Osteocyte (in vitro differentiated cells): ENCODE results near the gene DUOXA1. TPM values are rescaled to one million over a fixed set of nuclear protein-coding genes. Genes with fewer than 3 reads are reported as not detected.

ENCODE experiments used
- DNase-seq: peaks from one replicate; pipeline ENCODE4 v3.0.0; 2021; ENCODE audit warnings: mixed read lengths; ENCODE audit not compliant: unreplicated experiment; ENCODE audit errors: extremely low spot score
- H3K27ac Mint-ChIP-seq: one replicate; pipeline ENCODE4 v1.8.0; 2021; ENCODE audit warnings: mild to moderate bottlenecking, mixed read lengths; ENCODE audit not compliant: unreplicated experiment
- H3K27me3 Mint-ChIP-seq: one replicate; pipeline ENCODE4 v1.8.0; 2021; ENCODE audit warnings: mixed read lengths; ENCODE audit not compliant: unreplicated experiment
- H3K36me3 Mint-ChIP-seq: one replicate; pipeline ENCODE4 v1.8.0; 2021; ENCODE audit warnings: mixed read lengths; ENCODE audit not compliant: unreplicated experiment
- H3K4me1 Mint-ChIP-seq: one replicate; pipeline ENCODE4 v1.8.0; 2021; ENCODE audit warnings: mixed read lengths; ENCODE audit not compliant: unreplicated experiment
- H3K4me3 Mint-ChIP-seq: one replicate; pipeline ENCODE4 v1.8.0; 2021; ENCODE audit warnings: mild to moderate bottlenecking, moderate library complexity, mixed read lengths; ENCODE audit not compliant: unreplicated experiment
- H3K9me3 Mint-ChIP-seq: one replicate; pipeline ENCODE4 v1.8.0; 2021; ENCODE audit warnings: mixed read lengths; ENCODE audit not compliant: unreplicated experiment
- total RNA-seq: library from RNA; stranded (reverse); gene quantifications from 2 replicates; pipeline ENCODE4 v1.2.1, GENCODE V29; 2021
- TF ChIP-seq, protein P1 (sequence below): fragments of 200-600 bp; sonication (generic); IDR thresholded peaks from 2 replicates; pipeline ENCODE4 v1.5.0; 2021; ENCODE audit warnings: antibody characterized with exemption, mild to moderate bottlenecking, moderate library complexity

Gene DUOXA1
- total RNA-seq, 1 donor from 2014 or later = not detected

DNA sequence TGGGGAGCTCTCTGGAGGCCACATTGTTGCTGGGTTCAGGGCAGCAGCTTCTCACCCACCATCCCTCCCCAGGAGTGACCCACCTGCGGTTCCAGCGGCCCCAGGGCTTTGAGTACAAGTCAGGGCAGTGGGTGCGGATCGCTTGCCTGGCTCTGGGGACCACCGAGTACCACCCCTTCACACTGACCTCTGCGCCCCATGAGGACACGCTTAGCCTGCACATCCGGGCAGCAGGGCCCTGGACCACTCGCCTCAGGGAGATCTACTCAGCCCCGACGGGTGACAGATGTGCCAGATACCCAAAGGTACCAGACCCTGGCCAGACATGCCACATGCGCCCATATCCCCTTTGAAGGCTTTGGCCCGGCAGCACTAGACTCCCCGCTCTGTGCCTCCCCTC, 32.0 kb upstream of the DUOXA1 start:
- H3K4me3 Mint-ChIP-seq = no peak overlapping the region
- H3K4me1 Mint-ChIP-seq = peaks cover 12% of the 10 kb centered on the region
- no peaks in the 10 kb centered on the region for H3K36me3 Mint-ChIP-seq
- no peak for DNase-seq
- H3K9me3 Mint-ChIP-seq = no peaks in the 10 kb centered on the region
- no peak overlapping the region for H3K27ac Mint-ChIP-seq
- no peaks in the 10 kb centered on the region for H3K27me3 Mint-ChIP-seq
- TF ChIP-seq, protein P1, sequence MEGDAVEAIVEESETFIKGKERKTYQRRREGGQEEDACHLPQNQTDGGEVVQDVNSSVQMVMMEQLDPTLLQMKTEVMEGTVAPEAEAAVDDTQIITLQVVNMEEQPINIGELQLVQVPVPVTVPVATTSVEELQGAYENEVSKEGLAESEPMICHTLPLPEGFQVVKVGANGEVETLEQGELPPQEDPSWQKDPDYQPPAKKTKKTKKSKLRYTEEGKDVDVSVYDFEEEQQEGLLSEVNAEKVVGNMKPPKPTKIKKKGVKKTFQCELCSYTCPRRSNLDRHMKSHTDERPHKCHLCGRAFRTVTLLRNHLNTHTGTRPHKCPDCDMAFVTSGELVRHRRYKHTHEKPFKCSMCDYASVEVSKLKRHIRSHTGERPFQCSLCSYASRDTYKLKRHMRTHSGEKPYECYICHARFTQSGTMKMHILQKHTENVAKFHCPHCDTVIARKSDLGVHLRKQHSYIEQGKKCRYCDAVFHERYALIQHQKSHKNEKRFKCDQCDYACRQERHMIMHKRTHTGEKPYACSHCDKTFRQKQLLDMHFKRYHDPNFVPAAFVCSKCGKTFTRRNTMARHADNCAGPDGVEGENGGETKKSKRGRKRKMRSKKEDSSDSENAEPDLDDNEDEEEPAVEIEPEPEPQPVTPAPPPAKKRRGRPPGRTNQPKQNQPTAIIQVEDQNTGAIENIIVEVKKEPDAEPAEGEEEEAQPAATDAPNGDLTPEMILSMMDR = no peak

DNA sequence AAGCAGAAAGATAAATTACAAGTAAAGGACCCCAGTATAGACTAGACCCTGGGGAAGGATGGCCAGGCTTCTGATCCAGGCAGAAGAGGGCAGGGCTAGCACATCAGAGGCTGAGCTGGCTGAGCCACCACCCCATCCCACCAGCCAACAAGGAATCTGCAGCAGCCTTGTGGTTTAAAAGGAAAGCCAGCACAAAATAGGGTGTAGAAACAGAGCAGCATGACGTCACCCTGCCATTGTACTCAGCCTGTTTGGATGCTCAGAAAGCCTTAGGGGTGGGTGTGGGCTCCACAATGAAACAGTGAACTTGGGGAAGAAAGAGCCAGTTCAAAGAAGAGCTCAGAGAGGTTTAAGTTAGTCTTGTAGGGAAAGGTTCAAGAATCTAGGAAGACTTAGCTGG, 28.3 kb upstream of the DUOXA1 start:
- Mint-ChIP-seq H3K27ac (no peak overlapping the region), H3K4me1 (peaks cover 3% of the 10 kb centered on the region), H3K36me3 (no peaks in the 10 kb centered on the region), H3K27me3 (no peaks in the 10 kb centered on the region), H3K9me3 (no peaks in the 10 kb centered on the region), H3K4me3 (no peak overlapping the region)
- DNase-seq = no peak
- TF ChIP-seq, protein P1 = no peak

DNA sequence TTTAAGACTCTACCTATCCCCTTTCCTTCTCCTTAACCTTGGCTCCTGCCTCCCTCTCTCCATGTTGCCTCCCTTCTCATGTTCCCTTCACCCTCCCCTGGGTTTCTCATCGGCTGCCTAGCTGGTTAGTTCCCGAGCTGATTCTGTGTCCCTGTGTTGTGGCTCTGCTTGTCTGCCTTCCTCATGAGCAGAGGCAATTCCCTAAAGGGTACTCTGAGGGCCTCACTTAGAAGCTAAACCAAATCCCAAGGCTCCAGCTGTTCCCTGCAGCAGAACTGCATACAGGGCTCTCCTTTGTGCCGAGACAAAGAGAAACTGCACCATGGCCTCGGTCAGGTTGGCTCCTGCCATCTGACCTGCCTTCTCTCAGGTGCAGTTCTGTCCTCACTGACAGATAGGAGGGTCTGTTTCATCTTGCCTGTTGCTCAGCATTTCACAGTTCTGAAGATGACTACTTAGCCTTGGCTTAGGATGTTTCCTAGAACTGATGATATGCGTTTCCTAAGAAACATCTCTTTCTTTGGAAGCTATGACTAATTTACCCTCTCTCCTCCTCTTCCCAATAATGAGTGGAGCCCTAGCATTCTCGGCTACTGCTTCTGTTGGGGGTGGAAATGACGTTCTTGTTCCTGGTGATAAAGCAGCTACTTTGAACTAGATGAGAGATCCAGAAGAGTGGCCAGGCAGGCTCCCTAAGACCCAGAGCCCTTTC, 27.2 kb upstream of the DUOXA1 start:
- H3K36me3 Mint-ChIP-seq = peaks cover 7% of the 10 kb centered on the region
- H3K4me3 Mint-ChIP-seq = no peak overlapping the region
- no peaks in the 10 kb centered on the region for H3K27me3 Mint-ChIP-seq
- no peak overlapping the region for H3K27ac Mint-ChIP-seq
- no peaks in the 10 kb centered on the region for H3K9me3 Mint-ChIP-seq
- TF ChIP-seq, protein P1 = no peak
- DNase-seq = no peak
- H3K4me1 Mint-ChIP-seq = peaks cover 2% of the 10 kb centered on the region

DNA sequence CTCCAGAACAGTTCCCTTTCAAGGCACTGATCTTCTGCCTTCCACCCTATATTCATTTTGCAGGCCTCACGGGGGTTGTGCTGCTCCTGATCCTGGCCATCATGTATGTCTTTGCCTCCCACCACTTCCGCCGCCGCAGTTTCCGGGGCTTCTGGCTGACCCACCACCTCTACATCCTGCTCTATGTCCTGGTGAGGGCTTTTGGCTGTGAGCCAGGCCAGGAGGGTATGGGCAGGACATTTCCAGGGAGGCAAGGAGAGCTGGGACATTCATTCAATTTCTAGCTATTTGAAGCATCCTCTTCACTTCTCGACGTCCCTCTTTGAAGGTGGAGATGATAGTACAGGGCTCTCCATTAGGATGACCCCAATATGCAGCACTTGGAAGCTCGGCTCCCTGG, 26.1 kb upstream of the DUOXA1 start:
- no peak for DNase-seq
- Mint-ChIP-seq H3K36me3 (peaks cover 7% of the 10 kb centered on the region), H3K4me3 (no peak overlapping the region), H3K9me3 (no peaks in the 10 kb centered on the region), H3K4me1 (peaks cover 2% of the 10 kb centered on the region), H3K27ac (no peak overlapping the region), H3K27me3 (no peaks in the 10 kb centered on the region)
- TF ChIP-seq, protein P1 = no peak

DNA sequence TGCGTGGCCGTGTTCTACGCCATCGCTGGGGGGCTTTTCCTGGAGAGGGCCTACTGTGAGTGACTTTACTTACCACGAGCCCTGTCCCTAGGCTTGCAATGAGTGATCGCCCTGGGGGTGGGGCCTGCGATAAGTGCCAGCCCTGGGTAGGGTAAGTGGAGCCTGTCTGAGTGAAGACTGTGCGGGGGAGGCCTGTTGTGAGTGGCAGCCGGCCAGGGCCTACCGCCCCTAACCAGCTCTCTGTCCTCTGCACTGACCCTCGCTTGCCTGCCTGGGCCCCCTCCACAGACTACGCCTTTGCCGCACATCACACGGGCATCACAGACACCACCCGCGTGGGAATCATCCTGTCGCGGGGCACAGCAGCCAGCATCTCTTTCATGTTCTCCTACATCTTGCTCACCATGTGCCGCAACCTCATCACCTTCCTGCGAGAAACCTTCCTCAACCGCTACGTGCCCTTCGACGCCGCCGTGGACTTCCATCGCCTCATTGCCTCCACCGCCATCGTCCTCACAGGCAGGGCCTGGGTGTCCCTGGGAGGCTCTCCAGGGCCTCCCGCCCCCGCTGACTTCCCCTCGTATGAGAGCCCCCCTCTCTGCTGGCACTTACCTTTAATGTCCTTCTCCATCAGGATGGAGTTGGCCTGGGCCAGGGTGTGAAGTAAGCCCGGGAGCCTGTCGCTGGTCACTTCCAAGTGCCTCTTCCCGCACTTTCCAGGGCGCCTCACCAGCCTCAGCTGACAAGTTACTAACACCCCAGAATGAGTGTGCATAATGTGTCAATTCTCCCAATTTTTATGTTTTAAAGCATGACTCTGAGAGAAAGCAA, 22.5 kb upstream of the DUOXA1 start:
- DNase-seq = no peak
- Mint-ChIP-seq H3K27ac (no peak overlapping the region), H3K9me3 (no peaks in the 10 kb centered on the region), H3K4me3 (no peak overlapping the region), H3K36me3 (peaks cover 7% of the 10 kb centered on the region), H3K4me1 (no peaks in the 10 kb centered on the region), H3K27me3 (no peaks in the 10 kb centered on the region)
- TF ChIP-seq, protein P1 = no peak
